HepG2 (cell line): ENCODE data around the gene GNG7. TPM values are rescaled to one million over a fixed set of nuclear protein-coding genes. Genes with fewer than 3 reads are reported as not detected.

Source experiments
- ARHGAP35 ChIP-seq: sonication (generic); formaldehyde crosslinking; IDR thresholded peaks from 2 replicates; pipeline ENCODE4 v1.9.0; 2022; ENCODE audit warnings: mild to moderate bottlenecking, inconsistent platforms, moderate library complexity, missing genetic modification reagents, borderline replicate concordance
- BCL6 ChIP-seq: IDR thresholded peaks from 2 replicates; pipeline ENCODE4 v1.6.1; 2016; ENCODE audit warnings: missing genetic modification reagents, missing compliant biosample characterization
- CBX5 ChIP-seq: sonication (generic); formaldehyde crosslinking; IDR thresholded peaks from 2 replicates; pipeline ENCODE4 v1.4.0; 2020; ENCODE audit warnings: missing genetic modification reagents, borderline replicate concordance
- CREM ChIP-seq, 2 experiments: sonication (generic) in 1 of 2; formaldehyde crosslinking in 1 of 2; IDR thresholded peaks; 2 replicates each; pipeline versions ENCODE4 v1.4.0 to v1.6.1; 2016 to 2020; ENCODE audit warnings: antibody characterized with exemption in 1 of 2, mild to moderate bottlenecking in 1 of 2, missing genetic modification reagents in 1 of 2
- ERF ChIP-seq: IDR thresholded peaks from 2 replicates; pipeline ENCODE4 v1.6.1; 2018; ENCODE audit warnings: missing biosample characterization, missing genetic modification reagents
- GFI1 ChIP-seq: sonication (generic); formaldehyde crosslinking; IDR thresholded peaks from 2 replicates; pipeline ENCODE4 v1.5.0; 2020; ENCODE audit warnings: missing genetic modification reagents, mild to moderate bottlenecking, borderline replicate concordance
- GPN1 ChIP-seq: sonication (generic); formaldehyde crosslinking; IDR thresholded peaks from 2 replicates; pipeline ENCODE4 v1.5.1; 2020; ENCODE audit warnings: missing genetic modification reagents, borderline replicate concordance
- KDM5B ChIP-seq: sonication (generic); formaldehyde crosslinking; IDR thresholded peaks from 2 replicates; pipeline ENCODE4 v1.4.0; 2020; ENCODE audit warnings: missing genetic modification reagents, mild to moderate bottlenecking, borderline replicate concordance
- NR2C2 ChIP-seq: sonication (generic); formaldehyde crosslinking; IDR thresholded peaks from 2 replicates; pipeline ENCODE4 v1.4.0; 2020; ENCODE audit warnings: missing genetic modification reagents, mild to moderate bottlenecking, moderate library complexity, borderline replicate concordance
- NR2F1 ChIP-seq, 2 experiments: fragments of 450-650 bp in 1 of 2; formaldehyde crosslinking in 1 of 2; IDR thresholded peaks; 2 replicates each; pipeline versions ENCODE4 v1.5.0 to v1.6.1; 2016 to 2020; ENCODE audit warnings: mild to moderate bottlenecking in 1 of 2, missing compliant biosample characterization in 1 of 2, missing genetic modification reagents in 1 of 2, moderate library complexity in 1 of 2
- POLR2A ChIP-seq, 2 experiments: IDR thresholded peaks; 2 replicates each; pipeline ENCODE4 v1.6.1; 2011; ENCODE audit warnings: low read depth in 2 of 2, low read length in 2 of 2, mild to moderate bottlenecking in 1 of 2, moderate library complexity in 1 of 2; ENCODE audit not compliant: insufficient read depth in 1 of 2
- ZFP36L2 ChIP-seq: sonication (generic); formaldehyde crosslinking; IDR thresholded peaks from 2 replicates; pipeline ENCODE4 v1.4.0; 2020; ENCODE audit warnings: missing genetic modification reagents
- ZNF235 ChIP-seq: sonication (generic); formaldehyde crosslinking; IDR thresholded peaks from 2 replicates; pipeline ENCODE4 v1.8.1; 2023; ENCODE audit warnings: mild to moderate bottlenecking, missing genetic modification reagents, borderline replicate concordance
- ZNF576 ChIP-seq: sonication (generic); formaldehyde crosslinking; IDR thresholded peaks from 2 replicates; pipeline ENCODE4 v1.4.0; 2020; ENCODE audit warnings: mild to moderate bottlenecking, missing genetic modification reagents
- ZNF710 ChIP-seq: sonication (generic); formaldehyde crosslinking; IDR thresholded peaks from 2 replicates; pipeline ENCODE4 v1.5.0; 2020; ENCODE audit warnings: mild to moderate bottlenecking, missing genetic modification reagents, borderline replicate concordance
- ZNF713 ChIP-seq: sonication (generic); formaldehyde crosslinking; IDR thresholded peaks from 2 replicates; pipeline ENCODE4 v1.4.0; 2020; ENCODE audit warnings: mild to moderate bottlenecking, missing genetic modification reagents
- ZNF792 ChIP-seq: IDR thresholded peaks from 2 replicates; pipeline ENCODE4 v1.6.1; 2016
- ZSCAN9 ChIP-seq: IDR thresholded peaks from 2 replicates; pipeline ENCODE4 v1.6.1; 2016; ENCODE audit warnings: borderline replicate concordance
- polyA plus RNA-seq, 8 experiments: library from polyadenylated mRNA; depleted of rRNA in 3 of 8; stranded (reverse) in 7 of 8; unstranded in 1 of 8; fragments of >200 nt; fragmentation: Illumina TruSeq in 4 of 8; extraction: Trizol in 4 of 8; gene quantifications; 2 replicates each; pipeline versions ENCODE4 v1.2.1 to v1.2.3, GENCODE V29; 2011 to 2016; ENCODE audit warnings: low read depth in 4 of 8, missing spikeins in 1 of 8, mixed read lengths in 1 of 8; ENCODE audit not compliant: insufficient read depth in 1 of 8
- total RNA-seq, 5 experiments: library from RNA; depleted of rRNA; stranded (reverse); fragments of >200 nt; fragmentation: Illumina TruSeq; extraction: Trizol; gene quantifications; 2 replicates each; pipeline ENCODE4 v1.2.3, GENCODE V29; 2016; ENCODE audit warnings: low read depth in 1 of 5
- TF ChIP-seq, protein P1 (sequence below): sonication (generic); formaldehyde crosslinking; IDR thresholded peaks from 2 replicates; pipeline ENCODE4 v1.4.0; 2020; ENCODE audit warnings: mild to moderate bottlenecking, missing genetic modification reagents
- TF ChIP-seq, protein P2 (sequence below): sonication (generic); formaldehyde crosslinking; IDR thresholded peaks from 2 replicates; pipeline ENCODE4 v1.4.0; 2020; ENCODE audit warnings: missing genetic modification reagents, mild to moderate bottlenecking, borderline replicate concordance
- TF ChIP-seq, protein P3 (sequence below): sonication (generic); formaldehyde crosslinking; IDR thresholded peaks from 2 replicates; pipeline ENCODE4 v1.4.0; 2020; ENCODE audit warnings: missing genetic modification reagents
- TF ChIP-seq, protein P4 (sequence below): sonication (generic); formaldehyde crosslinking; IDR thresholded peaks from 2 replicates; pipeline ENCODE4 v1.8.1; 2023; ENCODE audit warnings: missing genetic modification reagents, mild to moderate bottlenecking, borderline replicate concordance

The GNG7 gene
- total and polyA plus RNA-seq, 2 of the 13 experiments (the other 11 are each of a cell fraction or from before 2014, with no cell fraction given), result 1.4 to 3.3 TPM

- TF ChIP-seq ZNF235 (CRISPR knock-in tag), result peak; percentile 68; the same call in 1 of the 2 replicates
- TF ChIP-seq ZNF792 (CRISPR knock-in tag), result 0 out of 2 replicates have a peak, but pooled peaks have one; percentile 36
- TF ChIP-seq CBX5 (CRISPR knock-in tag), result peak; percentile 54; the same call in 1 of the 2 replicates
- peak; percentile 68; the same call in 1 of the 2 replicates for TF ChIP-seq ARHGAP35 (CRISPR knock-in tag)
- TF ChIP-seq, protein P1, sequence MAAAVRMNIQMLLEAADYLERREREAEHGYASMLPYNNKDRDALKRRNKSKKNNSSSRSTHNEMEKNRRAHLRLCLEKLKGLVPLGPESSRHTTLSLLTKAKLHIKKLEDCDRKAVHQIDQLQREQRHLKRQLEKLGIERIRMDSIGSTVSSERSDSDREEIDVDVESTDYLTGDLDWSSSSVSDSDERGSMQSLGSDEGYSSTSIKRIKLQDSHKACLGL, result peak; percentile 69; the same call in 1 of the 2 replicates
- TF ChIP-seq ERF, result peak; percentile 56; the same call in 1 of the 2 replicates
- TF ChIP-seq NR2F1 (CRISPR knock-in tag; IDR thresholded peaks at IDR 0.05), result peak in 1 of 2 experiments; percentile 80; a peak in 2 of 4 replicates
- TF ChIP-seq BCL6 (CRISPR knock-in tag), result peak; percentile 55
- no peak for TF ChIP-seq ZNF713 (CRISPR knock-in tag)
- peak; percentile 95 for TF ChIP-seq GFI1
- no peak for TF ChIP-seq ZFP36L2 (CRISPR knock-in tag)
- TF ChIP-seq NR2C2 (CRISPR knock-in tag), result peak; percentile 62; the same call in 1 of the 2 replicates
- peak; percentile 37; the same call in 1 of the 2 replicates for TF ChIP-seq CREM (IDR thresholded peaks at IDR 0.05)
- TF ChIP-seq CREM (CRISPR knock-in tag; IDR thresholded peaks at IDR 0.05), result no peak
- TF ChIP-seq, protein P2, sequence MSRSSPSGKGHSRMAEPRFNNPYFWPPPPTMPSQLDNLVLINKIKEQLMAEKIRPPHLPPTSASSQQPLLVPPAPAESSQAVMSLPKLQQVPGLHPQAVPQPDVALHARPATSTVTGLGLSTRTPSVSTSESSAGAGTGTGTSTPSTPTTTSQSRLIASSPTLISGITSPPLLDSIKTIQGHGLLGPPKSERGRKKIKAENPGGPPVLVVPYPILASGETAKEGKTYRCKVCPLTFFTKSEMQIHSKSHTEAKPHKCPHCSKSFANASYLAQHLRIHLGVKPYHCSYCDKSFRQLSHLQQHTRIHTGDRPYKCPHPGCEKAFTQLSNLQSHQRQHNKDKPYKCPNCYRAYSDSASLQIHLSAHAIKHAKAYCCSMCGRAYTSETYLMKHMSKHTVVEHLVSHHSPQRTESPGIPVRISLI (CRISPR knock-in tag), result peak; percentile 88; the same call in 1 of the 2 replicates
- TF ChIP-seq, protein P3, sequence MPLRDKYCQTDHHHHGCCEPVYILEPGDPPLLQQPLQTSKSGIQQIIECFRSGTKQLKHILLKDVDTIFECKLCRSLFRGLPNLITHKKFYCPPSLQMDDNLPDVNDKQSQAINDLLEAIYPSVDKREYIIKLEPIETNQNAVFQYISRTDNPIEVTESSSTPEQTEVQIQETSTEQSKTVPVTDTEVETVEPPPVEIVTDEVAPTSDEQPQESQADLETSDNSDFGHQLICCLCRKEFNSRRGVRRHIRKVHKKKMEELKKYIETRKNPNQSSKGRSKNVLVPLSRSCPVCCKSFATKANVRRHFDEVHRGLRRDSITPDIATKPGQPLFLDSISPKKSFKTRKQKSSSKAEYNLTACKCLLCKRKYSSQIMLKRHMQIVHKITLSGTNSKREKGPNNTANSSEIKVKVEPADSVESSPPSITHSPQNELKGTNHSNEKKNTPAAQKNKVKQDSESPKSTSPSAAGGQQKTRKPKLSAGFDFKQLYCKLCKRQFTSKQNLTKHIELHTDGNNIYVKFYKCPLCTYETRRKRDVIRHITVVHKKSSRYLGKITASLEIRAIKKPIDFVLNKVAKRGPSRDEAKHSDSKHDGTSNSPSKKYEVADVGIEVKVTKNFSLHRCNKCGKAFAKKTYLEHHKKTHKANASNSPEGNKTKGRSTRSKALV (CRISPR knock-in tag), result peak; percentile 88
- TF ChIP-seq, protein P4, sequence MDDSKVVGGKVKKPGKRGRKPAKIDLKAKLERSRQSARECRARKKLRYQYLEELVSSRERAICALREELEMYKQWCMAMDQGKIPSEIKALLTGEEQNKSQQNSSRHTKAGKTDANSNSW (CRISPR knock-in tag), result no peak
- TF ChIP-seq POLR2A (IDR thresholded peaks at IDR 0.05; ENCODE audit: insufficient read depth in 1 of 2, low read depth in 2 of 2, low read length in 2 of 2), result no peak
- peak; percentile 88 for TF ChIP-seq ZNF710 (CRISPR knock-in tag)
- peak; percentile 77; the same call in 1 of the 2 replicates for TF ChIP-seq KDM5B (CRISPR knock-in tag)
- TF ChIP-seq ZNF576 (CRISPR knock-in tag), result peak; percentile 87; the same call in 1 of the 2 replicates
- no peak for TF ChIP-seq GPN1 (CRISPR knock-in tag)
- TF ChIP-seq ZSCAN9 (CRISPR knock-in tag), result peak; percentile 85
Observed at GRCh38 chr19:2462635-2463421, 239.7 kb downstream of the GNG7 start (continued).
